Endometrium (tissue), 2 donors: Measurements from ENCODE around the gene CDK14.
A peak's percentile ranks its signal among the peaks of the same experiment; 100 is the strongest.

Source experiments
- FAIRE-seq: peaks from 2 replicates; lab custom pipeline; 2012; peaks lifted over from hg19 to GRCh38; lab: Jason Lieb, UNC
- donor health status: control.
- donor health status: control.

Gene CDK14

GRCh38 chr7:90596671-90597562, 796 bp downstream of the CDK14 start:
- no peak for FAIRE-seq

- peak; percentile 26 for FAIRE-seq
These were observed 1.6 kb downstream of the CDK14 start for GRCh38 chr7:90597563-90598253.

GRCh38 chr7:90599038-90599437, 2.9 kb downstream of the CDK14 start:
- FAIRE-seq, result no peak

DNA sequence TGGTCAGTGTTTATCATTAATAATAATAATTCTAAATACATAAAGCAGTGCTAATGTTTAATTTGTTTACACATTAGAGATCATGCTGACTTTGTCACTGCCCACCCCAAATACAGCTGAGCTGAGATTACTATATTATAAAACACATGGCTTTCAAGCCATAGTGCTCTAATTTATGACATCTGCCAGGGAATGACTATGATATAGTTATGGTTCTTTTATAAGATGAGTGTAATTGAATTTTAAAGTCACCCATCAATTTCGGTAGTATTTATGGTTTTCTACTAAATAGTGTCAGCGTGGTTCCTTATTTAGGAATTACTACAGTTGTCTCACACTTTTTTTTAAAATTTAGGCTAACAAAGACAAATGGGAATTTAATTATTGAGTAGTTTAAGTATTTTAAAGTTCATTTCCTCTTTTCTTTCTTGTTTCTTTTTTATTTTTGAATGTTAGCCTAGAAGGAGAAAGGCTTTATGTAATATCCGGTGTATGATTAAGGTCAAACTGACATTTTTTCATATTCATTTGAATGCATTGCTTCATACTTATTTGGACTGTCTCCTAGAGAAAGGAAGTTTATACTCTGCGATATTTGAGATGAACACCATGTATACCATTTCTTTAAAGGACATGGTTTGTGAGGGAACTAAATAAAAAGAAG, 3.9 kb downstream of the CDK14 start:
- FAIRE-seq, result no peak

- no peak for FAIRE-seq
These were observed 6.2 kb downstream of the CDK14 start for GRCh38 chr7:90602303-90602702.

- FAIRE-seq, result no peak
These were observed 7.2 kb downstream of the CDK14 start for GRCh38 chr7:90603346-90603745.

DNA sequence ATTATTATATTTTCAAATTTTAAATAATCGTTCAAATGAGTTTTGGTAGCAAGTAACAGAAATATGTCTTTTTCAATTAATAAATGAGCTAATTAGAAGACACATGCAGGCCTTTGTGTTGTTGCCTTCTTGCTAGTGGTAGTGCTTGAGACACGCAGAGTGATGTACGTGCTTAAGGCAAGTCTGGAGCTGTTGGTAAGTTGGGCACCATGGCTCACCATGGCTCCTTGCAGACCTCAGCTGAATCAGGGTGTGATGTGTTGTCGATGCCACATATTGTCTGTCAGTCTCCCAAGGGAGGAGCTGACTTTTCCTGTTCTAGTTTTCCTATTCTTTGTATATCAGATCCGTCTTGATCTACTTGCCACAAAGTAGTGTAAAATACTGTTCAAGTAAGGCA, 8.3 kb downstream of the CDK14 start:
- FAIRE-seq, result no peak

DNA sequence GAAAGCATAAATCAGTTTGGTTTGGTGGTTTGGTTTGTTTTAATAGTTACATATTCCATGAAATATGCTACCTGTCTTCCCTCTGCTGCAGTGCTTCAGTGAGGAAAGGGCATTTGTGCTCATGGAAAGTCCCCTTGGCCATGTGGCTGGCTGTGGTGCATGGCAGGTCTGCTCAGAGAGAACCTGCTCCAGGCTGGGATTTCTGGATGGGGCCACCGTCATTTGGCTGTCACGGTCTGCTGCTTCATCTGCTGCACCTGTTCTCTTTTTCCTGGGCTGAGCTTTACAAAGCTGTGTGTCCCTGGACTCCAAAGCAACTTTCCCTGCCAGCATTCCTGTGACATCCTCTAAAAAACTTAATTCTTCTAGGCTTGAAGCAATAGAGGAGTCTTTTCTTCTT, 8.9 kb downstream of the CDK14 start:
- FAIRE-seq, result no peak

DNA sequence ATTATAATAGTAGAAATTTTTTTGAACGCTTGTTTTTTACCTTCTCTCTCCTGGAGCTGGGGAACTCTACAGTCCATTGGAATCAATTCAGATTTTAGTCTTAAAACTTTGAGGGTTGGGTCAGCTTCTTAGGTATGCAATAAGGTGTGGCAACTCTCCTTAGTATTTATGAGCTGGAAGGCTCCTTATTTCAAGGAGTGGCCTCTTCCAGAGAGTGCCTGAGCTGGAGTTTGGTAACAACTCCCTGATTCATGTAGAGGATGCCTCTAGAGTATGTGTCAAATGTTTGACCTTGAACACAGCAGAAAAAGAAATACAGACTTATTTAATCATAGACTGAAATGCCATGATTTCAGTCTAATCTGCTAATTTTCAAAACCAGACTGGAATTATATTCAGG, 11.1 kb downstream of the CDK14 start:
- no peak for FAIRE-seq

GRCh38 chr7:90610105-90610504, 14.0 kb downstream of the CDK14 start:
- no peak for FAIRE-seq

GRCh38 chr7:90611115-90611514, 15.0 kb downstream of the CDK14 start:
- FAIRE-seq, result no peak

DNA sequence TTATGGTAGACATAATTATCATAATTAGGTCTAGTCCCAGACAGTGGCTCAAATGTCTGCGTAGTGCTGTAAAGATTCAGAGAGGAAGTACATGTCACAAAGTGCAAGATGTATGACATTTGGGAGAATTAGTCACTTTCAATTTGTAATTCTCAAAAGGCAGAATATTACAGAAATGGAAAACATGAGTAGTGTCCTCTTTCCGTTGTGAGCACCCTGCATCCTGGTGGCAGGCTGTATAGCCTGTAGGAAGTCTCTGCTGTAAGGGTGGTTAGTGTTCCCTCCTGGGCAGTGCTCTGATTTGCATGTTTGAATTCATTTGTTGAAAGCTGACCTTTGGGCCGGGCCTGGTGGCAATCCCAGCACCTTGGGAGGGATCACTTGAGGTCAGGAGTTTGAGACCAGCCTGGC, 17.0 kb downstream of the CDK14 start:
- FAIRE-seq, result no peak

GRCh38 chr7:90617442-90617841, 21.3 kb downstream of the CDK14 start:
- no peak for FAIRE-seq

- no peak for FAIRE-seq
These were observed 22.8 kb downstream of the CDK14 start for GRCh38 chr7:90618876-90619275.

- FAIRE-seq, result no peak
These were observed 25.1 kb downstream of the CDK14 start for GRCh38 chr7:90621125-90621746.

DNA sequence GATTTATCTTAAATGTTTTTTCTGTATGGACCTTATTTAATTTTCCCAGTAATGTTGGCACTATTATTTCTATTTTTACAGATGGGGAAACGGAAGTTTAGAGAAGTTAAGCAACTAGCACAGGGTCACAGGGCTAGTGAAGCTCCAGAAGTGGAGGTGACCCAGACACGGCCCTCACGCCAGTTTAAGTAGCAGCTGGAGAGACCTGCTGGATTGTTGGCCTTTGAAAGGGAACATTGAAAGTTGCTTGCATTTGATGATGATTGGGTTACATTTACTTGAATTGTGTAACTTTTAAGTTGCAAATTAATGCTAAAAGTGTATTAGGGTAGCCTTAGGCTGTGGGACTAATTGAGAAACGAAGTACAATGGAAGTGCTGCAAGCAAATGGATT, 25.6 kb downstream of the CDK14 start:
- no peak for FAIRE-seq

- FAIRE-seq, result peak; percentile 31
These were observed 26.5 kb downstream of the CDK14 start for GRCh38 chr7:90622670-90623069.

GRCh38 chr7:90624225-90624911, 28.2 kb downstream of the CDK14 start:
- FAIRE-seq, result no peak

- no peak for FAIRE-seq
These were observed 28.9 kb downstream of the CDK14 start for GRCh38 chr7:90625051-90625450.

- no peak for FAIRE-seq
These were observed 29.4 kb downstream of the CDK14 start for GRCh38 chr7:90625562-90625961.

- no peak for FAIRE-seq
These were observed 29.9 kb downstream of the CDK14 start for GRCh38 chr7:90626013-90626412.
